DOHH2 (cell line): ENCODE data around the gene STRIP1.

Experiments
- H3F3A ChIP-seq: fragments of 200-600 bp; sonication (generic), shearing (Covaris generic); 2 replicates; pipeline ENCODE4 v1.6.0; 2016; ENCODE audit warnings: antibody characterized with exemption, mild to moderate bottlenecking; ENCODE audit not compliant: control insufficient read depth, insufficient read depth
- H3K27ac ChIP-seq: fragments of 200-600 bp; sonication (generic); 2 replicates; pipeline ENCODE4 v1.5.1; 2014; ENCODE audit warnings: low read depth, mild to moderate bottlenecking, low read length, moderate library complexity
- H3K27me3 ChIP-seq: fragments of 200-600 bp; sonication (generic); 2 replicates; pipeline ENCODE4 v1.6.1; 2014; ENCODE audit warnings: mild to moderate bottlenecking, low read length, mixed read lengths; ENCODE audit not compliant: control insufficient read depth
- H3K36me3 ChIP-seq: fragments of 200-600 bp; sonication (generic); 2 replicates; pipeline ENCODE4 v1.6.1; 2014; ENCODE audit warnings: mild to moderate bottlenecking, low read length, moderate library complexity, mixed read lengths; ENCODE audit not compliant: control insufficient read depth
- H3K4me1 ChIP-seq: fragments of 200-600 bp; sonication (generic); 2 replicates; pipeline ENCODE4 v1.6.1; 2014; ENCODE audit warnings: mild to moderate bottlenecking, low read length, mixed read lengths; ENCODE audit not compliant: control insufficient read depth
- H3K4me2 ChIP-seq: fragments of 200-600 bp; sonication (generic); 2 replicates; pipeline ENCODE4 v1.6.0; 2014; ENCODE audit warnings: mild to moderate bottlenecking, low read length, moderate library complexity
- H3K4me3 ChIP-seq: fragments of 200-600 bp; sonication (generic); 2 replicates; pipeline ENCODE4 v1.5.1; 2014; ENCODE audit warnings: mild to moderate bottlenecking, low read length, mixed read lengths
- H3K79me2 ChIP-seq: fragments of 200-600 bp; sonication (generic); 2 replicates; pipeline ENCODE4 v1.6.1; 2014; ENCODE audit warnings: mild to moderate bottlenecking, low read length, mixed read lengths; ENCODE audit not compliant: control insufficient read depth
- H3K9me2 ChIP-seq: fragments of 200-600 bp; sonication (generic); replicated peaks from 2 replicates; pipeline ENCODE4 v1.6.1; 2014; ENCODE audit warnings: mild to moderate bottlenecking, low read length, mixed read lengths; ENCODE audit not compliant: control insufficient read depth
- H3K9me3 ChIP-seq: fragments of 200-600 bp; sonication (generic); 2 replicates; pipeline ENCODE4 v1.6.1; 2014; ENCODE audit warnings: antibody characterized with exemption, low read length, mixed read lengths; ENCODE audit not compliant: control insufficient read depth, insufficient read depth
- H4K20me1 ChIP-seq: fragments of 200-600 bp; sonication (generic); 2 replicates; pipeline ENCODE4 v1.6.0; 2014; ENCODE audit warnings: low read depth, mild to moderate bottlenecking, antibody characterized with exemption, low read length, moderate library complexity; ENCODE audit not compliant: control insufficient read depth, insufficient read depth
- CTCF ChIP-seq: fragments of 200-600 bp; sonication (generic); IDR thresholded peaks from one replicate; pipeline ENCODE4 v1.5.1; 2014; ENCODE audit warnings: antibody characterized with exemption, mild to moderate bottlenecking, low read depth, low read length; ENCODE audit not compliant: poor library complexity, severe bottlenecking
- EZH2phosphoT487 ChIP-seq: fragments of 200-600 bp; sonication (generic); IDR thresholded peaks from 2 replicates; pipeline ENCODE4 v1.6.1; 2017; ENCODE audit warnings: borderline replicate concordance, mild to moderate bottlenecking, antibody characterized with exemption, low read length, moderate library complexity, mixed read lengths

Gene STRIP1

GRCh38 chr1:110085671-110086070 lies 51.2 kb downstream of the STRIP1 start:
- no peaks in the 10 kb centered on the region for H3F3A ChIP-seq
- TF ChIP-seq EZH2phosphoT487 = no peak
- TF ChIP-seq CTCF = no peak
- peaks cover 54% of the 10 kb centered on the region for H3K27me3 ChIP-seq
- H3K36me3 ChIP-seq = no peaks in the 10 kb centered on the region
- no peak overlapping the region for H3K27ac ChIP-seq
- H3K79me2 ChIP-seq = no peaks in the 10 kb centered on the region
- no peaks in the 10 kb centered on the region for H3K4me1 ChIP-seq
- H4K20me1 ChIP-seq = 0 out of 2 replicates have a peak, but pooled peaks cover 7% of the 10 kb centered on the region
- H3K4me3 ChIP-seq = no peak overlapping the region
- H3K4me2 ChIP-seq = no peak overlapping the region
- H3K9me3 ChIP-seq = no peaks in the 10 kb centered on the region
- no peaks in the 10 kb centered on the region for H3K9me2 ChIP-seq

- Histone ChIP-seq H3K27ac (no peak overlapping the region), H3K4me2 (no peak overlapping the region), H3K36me3 (no peaks in the 10 kb centered on the region), H4K20me1 (0 out of 2 replicates have a peak, but pooled peaks cover 7% of the 10 kb centered on the region), H3K27me3 (peaks cover 60% of the 10 kb centered on the region), H3K4me1 (no peaks in the 10 kb centered on the region), H3K9me3 (no peaks in the 10 kb centered on the region), H3K9me2 (no peaks in the 10 kb centered on the region), H3F3A (no peaks in the 10 kb centered on the region), H3K4me3 (no peak overlapping the region), H3K79me2 (no peaks in the 10 kb centered on the region)
- TF ChIP-seq CTCF = no peak
- no peak for TF ChIP-seq EZH2phosphoT487
These were observed 52.5 kb downstream of the STRIP1 start for GRCh38 chr1:110086961-110087360.

GRCh38 chr1:110087812-110088738 lies 53.7 kb downstream of the STRIP1 start:
- Histone ChIP-seq H3K79me2 (no peaks in the 10 kb centered on the region), H4K20me1 (0 out of 2 replicates have a peak, but pooled peaks cover 7% of the 10 kb centered on the region), H3K9me3 (no peaks in the 10 kb centered on the region), H3K4me3 (no peak overlapping the region), H3K9me2 (no peaks in the 10 kb centered on the region), H3K4me2 (no peak overlapping the region), H3K27ac (no peak overlapping the region), H3F3A (no peaks in the 10 kb centered on the region), H3K27me3 (peaks cover 58% of the 10 kb centered on the region), H3K4me1 (no peaks in the 10 kb centered on the region), H3K36me3 (no peaks in the 10 kb centered on the region)
- TF ChIP-seq EZH2phosphoT487 (no peak), CTCF (peak; percentile 72)
